Erythroblast (primary cell): ENCODE data around the gene LRTM2.

Experiments
- GATA1 ChIP-seq: IDR thresholded peaks from 2 replicates; pipeline ENCODE4 v1.6.1; 2011; ENCODE audit warnings: low read depth, mild to moderate bottlenecking, control low read depth, low read length, moderate library complexity
- POLR2A ChIP-seq: IDR thresholded peaks from 2 replicates; pipeline ENCODE4 v1.6.1; 2011; ENCODE audit warnings: mild to moderate bottlenecking, low read length

GRCh38 chr12:1848146-1848545 lies 27.8 kb downstream of the LRTM2 start:
- TF ChIP-seq POLR2A (no peak), GATA1 (no peak)
